ENCODE data around the gene HOXA13.

- TF ChIP-seq, protein P1, sequence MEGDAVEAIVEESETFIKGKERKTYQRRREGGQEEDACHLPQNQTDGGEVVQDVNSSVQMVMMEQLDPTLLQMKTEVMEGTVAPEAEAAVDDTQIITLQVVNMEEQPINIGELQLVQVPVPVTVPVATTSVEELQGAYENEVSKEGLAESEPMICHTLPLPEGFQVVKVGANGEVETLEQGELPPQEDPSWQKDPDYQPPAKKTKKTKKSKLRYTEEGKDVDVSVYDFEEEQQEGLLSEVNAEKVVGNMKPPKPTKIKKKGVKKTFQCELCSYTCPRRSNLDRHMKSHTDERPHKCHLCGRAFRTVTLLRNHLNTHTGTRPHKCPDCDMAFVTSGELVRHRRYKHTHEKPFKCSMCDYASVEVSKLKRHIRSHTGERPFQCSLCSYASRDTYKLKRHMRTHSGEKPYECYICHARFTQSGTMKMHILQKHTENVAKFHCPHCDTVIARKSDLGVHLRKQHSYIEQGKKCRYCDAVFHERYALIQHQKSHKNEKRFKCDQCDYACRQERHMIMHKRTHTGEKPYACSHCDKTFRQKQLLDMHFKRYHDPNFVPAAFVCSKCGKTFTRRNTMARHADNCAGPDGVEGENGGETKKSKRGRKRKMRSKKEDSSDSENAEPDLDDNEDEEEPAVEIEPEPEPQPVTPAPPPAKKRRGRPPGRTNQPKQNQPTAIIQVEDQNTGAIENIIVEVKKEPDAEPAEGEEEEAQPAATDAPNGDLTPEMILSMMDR (IDR thresholded peaks at IDR 0.05): no peak
- no peak for TF ChIP-seq POLR2A (IDR thresholded peaks at IDR 0.05)
Measured at GRCh38 chr7:27213433-27214238, 13.7 kb upstream of the HOXA13 start.

All from tibial nerve (tissue), 3 donors.